ENCODE results near the gene FBLN5. TPM values are rescaled to one million over a fixed set of nuclear protein-coding genes. Genes with fewer than 3 reads are reported as not detected.
A peak's percentile ranks its signal among the peaks of the same experiment; 100 is the strongest.

The FBLN5 gene
- total and polyA plus RNA-seq, 7 donors, result 3.0 to 253 (median 91.8) TPM

GRCh38 chr14:91844029-91844428 is 103.5 kb downstream of the FBLN5 start:
- Histone ChIP-seq H3K4me1 (no peaks in the 10 kb centered on the region), H3K36me3 (no peaks in the 10 kb centered on the region), H3K27me3 (no peaks in the 10 kb centered on the region), H3K27ac (no peak overlapping the region), H3K4me3 (no peak overlapping the region), H3K9me3 (no peaks in the 10 kb centered on the region)
- WGBS, 2 donors, result 84 to 92% methylated on average over 4 of the region's 4 CpGs
- DNase-seq, result no peak
- no peak for TF ChIP-seq CTCF (IDR thresholded peaks at IDR 0.05)
- no peak for TF ChIP-seq EP300 (IDR thresholded peaks at IDR 0.05)
- TF ChIP-seq POLR2A (IDR thresholded peaks at IDR 0.05), result no peak
- no peak for TF ChIP-seq POLR2AphosphoS5 (IDR thresholded peaks at IDR 0.05)
- intact Hi-C loops (cut with DNase I), result no loop called here

- WGBS, 2 donors, result 66 to 79% methylated on average over 4 of the region's 4 CpGs
- H3K27me3 ChIP-seq, result no peaks in the 10 kb centered on the region
- H3K4me3 ChIP-seq, result no peak overlapping the region
- H3K36me3 ChIP-seq, result no peaks in the 10 kb centered on the region
- no peaks in the 10 kb centered on the region for H3K9me3 ChIP-seq
- intact Hi-C loops (cut with DNase I), result no loop called here
- H3K4me1 ChIP-seq, result no peaks in the 10 kb centered on the region
- DNase-seq, result no peak
- no peak overlapping the region for H3K27ac ChIP-seq
- no peak for TF ChIP-seq EP300 (IDR thresholded peaks at IDR 0.05)
- no peak for TF ChIP-seq POLR2A (IDR thresholded peaks at IDR 0.05)
- no peak for TF ChIP-seq CTCF (IDR thresholded peaks at IDR 0.05)
- no peak for TF ChIP-seq POLR2AphosphoS5 (IDR thresholded peaks at IDR 0.05)
Measured at GRCh38 chr14:91843437-91843836, 104.1 kb downstream of the FBLN5 start.

GRCh38 chr14:91841065-91841464 is 106.4 kb downstream of the FBLN5 start:
- Histone ChIP-seq H3K9me3 (no peaks in the 10 kb centered on the region), H3K36me3 (no peaks in the 10 kb centered on the region), H3K4me1 (peaks cover 0 to 13% (median 9%) of the 10 kb centered on the region in 4 donors), H3K27ac (no peak overlapping the region), H3K27me3 (peaks cover 0 to 16% (median 0%) of the 10 kb centered on the region in 3 donors), H3K4me3 (no peak overlapping the region)
- no peak for TF ChIP-seq POLR2AphosphoS5 (IDR thresholded peaks at IDR 0.05)
- TF ChIP-seq POLR2A (IDR thresholded peaks at IDR 0.05), result no peak
- TF ChIP-seq EP300 (IDR thresholded peaks at IDR 0.05), result no peak
- no peak for TF ChIP-seq CTCF (IDR thresholded peaks at IDR 0.05)
- intact Hi-C loops (cut with DNase I), result no loop called here
- DNase-seq, result no peak

- Histone ChIP-seq H3K27ac (no peak overlapping the region), H3K9me3 (no peaks in the 10 kb centered on the region), H3K4me1 (peaks cover 0 to 17% (median 12%) of the 10 kb centered on the region in 4 donors), H3K27me3 (peaks cover 0 to 24% (median 0%) of the 10 kb centered on the region in 3 donors), H3K36me3 (no peaks in the 10 kb centered on the region), H3K4me3 (no peak overlapping the region)
- TF ChIP-seq CTCF (IDR thresholded peaks at IDR 0.05) (no peak), EP300 (IDR thresholded peaks at IDR 0.05) (no peak)
- WGBS, 2 donors, result 98% methylated on average over 1 of the region's 1 CpG
- intact Hi-C loops (cut with DNase I), result loop anchor here (5.0 to 10.0 kb wide), 2 partner anchors 38 to 65 kb away; no protein-coding TSS in a partner anchor
- DNase-seq, result no peak
Measured at GRCh38 chr14:91839749-91840148, 107.7 kb downstream of the FBLN5 start.

GRCh38 chr14:91837076-91837475 is 110.4 kb downstream of the FBLN5 start:
- TF ChIP-seq CTCF (IDR thresholded peaks at IDR 0.05) (no peak), POLR2AphosphoS5 (IDR thresholded peaks at IDR 0.05) (no peak)
- Histone ChIP-seq H3K27ac (peak overlapping the region in 3 of 4 donors; percentile 79 to 83 (median 80)), H3K4me3 (peak overlapping the region; percentile 43 to 76 (median 66)), H3K36me3 (no peaks in the 10 kb centered on the region), H3K4me1 (peaks cover 0 to 17% (median 12%) of the 10 kb centered on the region in 4 donors), H3K27me3 (peaks cover 0 to 24% (median 0%) of the 10 kb centered on the region in 3 donors), H3K9me3 (no peaks in the 10 kb centered on the region)
- DNase-seq, result no peak
- intact Hi-C loops (cut with DNase I), result loop anchor here (5.0 to 10.0 kb wide), 2 partner anchors 40 to 68 kb away; no protein-coding TSS in a partner anchor
- 80 to 89% methylated on average over 12 of the region's 12 CpGs for WGBS, 2 donors

All from sigmoid colon (tissue), 7 donors.